Keratinocyte (primary cell): ENCODE data around the gene MAPK4. TPM values are rescaled to one million over a fixed set of nuclear protein-coding genes. Genes with fewer than 3 reads are reported as not detected.

Experiments used
- DNase-seq: peaks from one replicate; pipeline ENCODE4 v3.0.0-alpha.2; 2011; ENCODE audit warnings: low read depth, missing footprints, low spot score
- FAIRE-seq: peaks from 2 replicates; lab custom pipeline; 2011; peaks lifted over from hg19 to GRCh38; lab: Jason Lieb, UNC
- H2AFZ ChIP-seq: 2 replicates; pipeline ENCODE4 v1.6.0; 2012; ENCODE audit warnings: low read length, control low read depth, inconsistent platforms; ENCODE audit not compliant: control insufficient read depth
- H3K27ac ChIP-seq: 2 replicates; pipeline ENCODE4 v1.5.1; 2011; ENCODE audit warnings: low read length; ENCODE audit not compliant: control insufficient read depth, insufficient read depth
- H3K27me3 ChIP-seq: 3 replicates; pipeline ENCODE4 v1.6.0; 2011; ENCODE audit warnings: low read length; ENCODE audit not compliant: control insufficient read depth, insufficient read depth; ENCODE audit errors: extremely low read depth
- H3K36me3 ChIP-seq, 2 experiments: 2 replicates in 1 of 2; 3 replicates in 1 of 2; pipeline ENCODE4 v1.5.1; 2011; ENCODE audit warnings: low read length in 2 of 2, mild to moderate bottlenecking in 1 of 2; ENCODE audit not compliant: control insufficient read depth in 2 of 2, insufficient read depth in 2 of 2; ENCODE audit errors: extremely low read depth in 1 of 2
- H3K4me1 ChIP-seq: 3 replicates; pipeline ENCODE4 v1.5.1; 2011; ENCODE audit warnings: low read length; ENCODE audit not compliant: control insufficient read depth, insufficient read depth; ENCODE audit errors: extremely low read depth
- H3K4me2 ChIP-seq: 3 replicates; pipeline ENCODE4 v1.6.0; 2011; ENCODE audit warnings: low read depth, low read length; ENCODE audit not compliant: control insufficient read depth, insufficient read depth; ENCODE audit errors: extremely low read depth
- H3K4me3 ChIP-seq, 3 experiments: fragments of 200-600 bp in 1 of 3; sonication (generic) in 1 of 3; 2 replicates in 2 of 3; 3 replicates in 1 of 3; pipeline ENCODE4 v1.5.1; 2011 to 2016; ENCODE audit warnings: low read length in 3 of 3, mild to moderate bottlenecking in 3 of 3, control low read depth in 2 of 3, inconsistent platforms in 1 of 3, low read depth in 1 of 3, mixed read lengths in 1 of 3, mixed run types in 1 of 3, moderate library complexity in 1 of 3; ENCODE audit not compliant: control insufficient read depth in 2 of 3, insufficient read depth in 2 of 3; ENCODE audit errors: extremely low read depth in 1 of 3
- H3K79me2 ChIP-seq: 2 replicates; pipeline ENCODE4 v1.6.0; 2012; ENCODE audit warnings: low read length; ENCODE audit not compliant: control insufficient read depth, insufficient read depth
- H3K9ac ChIP-seq: 3 replicates; pipeline ENCODE4 v1.6.0; 2011; ENCODE audit warnings: low read length; ENCODE audit not compliant: control insufficient read depth, insufficient read depth; ENCODE audit errors: extremely low read depth
- H3K9me1 ChIP-seq: 3 replicates; pipeline ENCODE4 v1.6.0; 2011; ENCODE audit warnings: low read length; ENCODE audit not compliant: control insufficient read depth, insufficient read depth; ENCODE audit errors: extremely low read depth
- H3K9me3 ChIP-seq: 2 replicates; pipeline ENCODE4 v1.5.1; 2012; ENCODE audit warnings: low read depth, low read length; ENCODE audit not compliant: control insufficient read depth
- H4K20me1 ChIP-seq: 3 replicates; pipeline ENCODE4 v1.6.0; 2011; ENCODE audit warnings: low read length; ENCODE audit not compliant: control insufficient read depth, insufficient read depth; ENCODE audit errors: extremely low read depth
- CTCF ChIP-seq, 3 experiments: IDR thresholded peaks in 1 of 3; conservative IDR thresholded peaks in 1 of 3; optimal IDR thresholded peaks in 1 of 3; 2 replicates in 2 of 3; 3 replicates in 1 of 3; pipeline versions ENCODE3 to v1.5.1; 2011; ENCODE audit warnings: low read length in 3 of 3, mild to moderate bottlenecking in 3 of 3, moderate library complexity in 2 of 3, control low read depth in 1 of 3, inconsistent platforms in 1 of 3; ENCODE audit not compliant: insufficient read depth in 2 of 3; ENCODE audit errors: extremely low read depth in 1 of 3
- EZH2 ChIP-seq: IDR thresholded peaks from one replicate; pipeline ENCODE4 v1.6.1; 2012; ENCODE audit warnings: inconsistent platforms, mild to moderate bottlenecking, low read length, moderate library complexity
- dilution Hi-C: fragments of 300-500 bp; cut with MboI; formaldehyde crosslinking; loops from one replicate; pipeline ENCODE4 v1.7.0; 2020; ENCODE audit warnings: low sequenced_read_pairs; ENCODE audit not compliant: extremely low pct_ligation_motif_present
- polyA plus RNA-seq, 5 experiments: library from polyadenylated mRNA; depleted of rRNA in 3 of 5; stranded (reverse) in 3 of 5; stranded (forward) in 1 of 5; unstranded in 1 of 5; fragments of >200 nt; gene quantifications; 1 replicate in 1 of 5; 2 replicates in 3 of 5; 3 replicates in 1 of 5; pipeline versions ENCODE4 v1.2.1 to v1.2.3, GENCODE V29; 2011 to 2012; ENCODE audit warnings: missing spikeins in 2 of 5, low read depth in 1 of 5, low replicate concordance in 1 of 5

Gene MAPK4
- polyA plus RNA-seq, 1 donor (not counting 4 experiments of a cell fraction or from before 2014, with no cell fraction given) = not detected

DNA sequence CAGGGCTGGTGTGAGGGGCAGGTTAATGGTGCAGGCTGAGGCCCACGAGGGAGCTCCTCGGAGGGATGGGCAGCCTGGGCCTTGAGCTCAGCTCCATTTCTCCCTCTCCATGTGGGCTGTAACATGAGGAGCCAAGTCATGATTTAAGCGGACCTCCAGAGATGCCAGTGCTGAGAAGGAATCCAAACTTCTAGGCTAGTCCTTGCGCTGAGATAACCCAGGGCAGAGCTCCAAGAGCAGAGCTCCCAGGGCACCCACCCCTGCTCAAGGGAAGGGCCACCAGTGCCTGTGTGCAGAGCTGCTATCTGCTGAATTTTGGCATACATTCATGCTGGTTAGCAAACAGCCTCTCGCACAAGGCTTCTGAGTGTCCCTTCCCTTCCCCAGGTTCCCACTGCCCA, 164.9 kb downstream of the MAPK4 start:
- no peaks in the 10 kb centered on the region for H4K20me1 ChIP-seq
- no peak for DNase-seq
- peaks cover 11% of the 10 kb centered on the region for H3K4me1 ChIP-seq
- H3K4me2 ChIP-seq = no peak overlapping the region
- TF ChIP-seq EZH2 (no peak), CTCF (optimal IDR thresholded peaks at IDR 0.05 in 1 of 3, IDR thresholded peaks at IDR 0.05 in 1 of 3, conservative IDR thresholded peaks at IDR 0.05 in 1 of 3; ENCODE audit: extremely low read depth in 1 of 3, insufficient read depth in 2 of 3, low read length in 3 of 3) (no peak)
- no peaks in the 10 kb centered on the region for H3K9me3 ChIP-seq
- dilution Hi-C loops = no loop called here
- H3K36me3 ChIP-seq = no peaks in the 10 kb centered on the region
- H3K9ac ChIP-seq = no peak overlapping the region
- H3K79me2 ChIP-seq = no peaks in the 10 kb centered on the region
- H2AFZ ChIP-seq = no peak overlapping the region
- no peak overlapping the region for H3K27ac ChIP-seq
- H3K9me1 ChIP-seq = no peaks in the 10 kb centered on the region
- FAIRE-seq = no peak
- H3K4me3 ChIP-seq = no peak overlapping the region
- peaks cover 5% of the 10 kb centered on the region for H3K27me3 ChIP-seq

DNA sequence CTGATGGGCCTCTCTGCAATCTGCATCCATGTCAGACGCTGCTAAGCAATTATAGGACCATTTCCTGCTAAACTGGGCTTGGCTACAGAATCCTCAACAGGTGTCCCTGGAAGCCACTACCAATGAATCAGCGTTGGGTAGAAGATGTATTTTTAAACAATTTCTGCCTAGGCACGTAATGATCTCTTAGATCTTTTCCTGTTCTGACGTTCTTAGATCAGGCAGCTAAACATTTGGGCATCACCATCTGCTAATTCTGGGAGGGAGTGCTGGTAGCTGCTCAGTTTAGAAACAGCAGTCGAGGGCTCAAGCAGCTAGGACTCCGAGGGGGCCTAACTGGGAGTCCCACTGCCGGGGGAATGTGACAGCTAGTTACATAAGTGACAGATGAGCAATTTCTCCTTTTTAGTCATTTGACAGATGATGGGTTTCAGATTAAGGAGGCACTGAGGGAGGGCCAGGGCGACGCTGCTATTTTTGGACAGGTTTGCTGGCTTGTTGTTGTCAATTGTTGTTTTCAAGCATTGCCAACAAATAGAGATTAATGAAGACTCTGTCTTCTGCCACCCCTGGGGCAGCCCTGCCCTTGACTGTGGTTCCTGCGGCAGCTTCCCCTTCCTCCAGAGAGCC, 167.2 kb downstream of the MAPK4 start:
- H3K27ac ChIP-seq = no peak overlapping the region
- FAIRE-seq (no peak), DNase-seq (no peak)
- H3K27me3 ChIP-seq = peaks cover 5% of the 10 kb centered on the region
- H3K9me1 ChIP-seq = no peaks in the 10 kb centered on the region
- TF ChIP-seq CTCF (optimal IDR thresholded peaks at IDR 0.05 in 1 of 3, IDR thresholded peaks at IDR 0.05 in 1 of 3, conservative IDR thresholded peaks at IDR 0.05 in 1 of 3; ENCODE audit: extremely low read depth in 1 of 3, insufficient read depth in 2 of 3, low read length in 3 of 3) (no peak), EZH2 (no peak)
- no peak overlapping the region for H2AFZ ChIP-seq
- H3K4me1 ChIP-seq = peaks cover 2% of the 10 kb centered on the region
- H3K36me3 ChIP-seq = no peaks in the 10 kb centered on the region
- no peaks in the 10 kb centered on the region for H3K79me2 ChIP-seq
- dilution Hi-C loops = no loop called here
- H3K9ac ChIP-seq = no peak overlapping the region
- no peak overlapping the region for H3K4me2 ChIP-seq
- H4K20me1 ChIP-seq = no peaks in the 10 kb centered on the region
- no peak overlapping the region for H3K4me3 ChIP-seq
- H3K9me3 ChIP-seq = no peaks in the 10 kb centered on the region
